IMR-90 (cell line): ENCODE results near the gene APOB. TPM values are rescaled to one million over a fixed set of nuclear protein-coding genes. Genes with fewer than 3 reads are reported as not detected.

Experiments
- ATAC-seq: fragments of 200-7000 bp; cut with Tn5 transposase; 2 replicates; pipeline ENCODE4 v1.9.1; 2020; ENCODE audit warnings: low read depth, mild to moderate bottlenecking, moderate library complexity
- BruUV-seq: library from RNA; stranded (reverse); fragments of 400-500 nt; replicated peaks from 2 replicates; lab custom pipeline; 2021; lab: Mats Ljungman, UMichigan
- CTCF ChIA-PET: fragments of 300-600 bp; formaldehyde crosslinking; extraction: SDS; loops from one replicate; lab custom pipeline; 2021; ENCODE audit warnings: antibody characterized with exemption; lab: Yijun Ruan, JAX
- POLR2A ChIA-PET: fragments of 300-600 bp; sonication (Branson Sonifier 250); formaldehyde crosslinking; loops from one replicate; lab custom pipeline; 2022; ENCODE audit warnings: antibody characterized with exemption; ENCODE audit not compliant: unreplicated experiment; lab: Charles Lee
- DNase-seq: peaks from one replicate; pipeline ENCODE4 v3.0.0; 2013
- H2AFZ ChIP-seq: replicated peaks from 2 replicates; pipeline ENCODE3; 2013; ENCODE audit warnings: low read length, mild to moderate bottlenecking; ENCODE audit not compliant: poor library complexity
- H2AK5ac ChIP-seq: 2 replicates; pipeline ENCODE4 v1.6.1; 2013; ENCODE audit warnings: low read depth, low read length, inconsistent platforms
- H2AK9ac ChIP-seq: replicated peaks from 2 replicates; pipeline ENCODE3; 2013; ENCODE audit warnings: mild to moderate bottlenecking, low read depth, low read length, moderate library complexity; ENCODE audit not compliant: poor library complexity
- H2BK120ac ChIP-seq: 2 replicates; pipeline ENCODE4 v1.6.1; 2013; ENCODE audit warnings: low read depth, low read length, inconsistent platforms
- H2BK15ac ChIP-seq: 3 replicates; pipeline ENCODE4 v1.6.1; 2013; ENCODE audit warnings: low read depth, low read length, inconsistent platforms
- H2BK20ac ChIP-seq: 2 replicates; pipeline ENCODE4 v1.6.1; 2013; ENCODE audit warnings: low read depth, mild to moderate bottlenecking, inconsistent platforms, low read length, moderate library complexity
- H2BK5ac ChIP-seq: 2 replicates; pipeline ENCODE4 v1.6.1; 2013; ENCODE audit warnings: mild to moderate bottlenecking, low read depth, low read length, inconsistent platforms; ENCODE audit not compliant: poor library complexity, severe bottlenecking
- H3K14ac ChIP-seq: replicated peaks from 2 replicates; pipeline ENCODE4 v1.6.1; 2013; ENCODE audit warnings: low read depth, low read length, inconsistent platforms
- H3K18ac ChIP-seq: 2 replicates; pipeline ENCODE4 v1.6.1; 2013; ENCODE audit warnings: low read depth, low read length, control low read depth
- H3K23ac ChIP-seq: 2 replicates; pipeline ENCODE4 v1.6.1; 2013; ENCODE audit warnings: low read depth, low read length, inconsistent platforms
- H3K27ac ChIP-seq: 2 replicates; pipeline ENCODE4 v1.5.1; 2013; ENCODE audit warnings: mild to moderate bottlenecking, control low read depth, low read length; ENCODE audit not compliant: insufficient read depth
- H3K27me3 ChIP-seq: 2 replicates; pipeline ENCODE4 v1.6.1; 2013; ENCODE audit warnings: low read length; ENCODE audit not compliant: control insufficient read depth, insufficient read depth
- H3K36me3 ChIP-seq: 2 replicates; pipeline ENCODE4 v1.6.1; 2013; ENCODE audit warnings: low read length, mixed read lengths; ENCODE audit not compliant: control insufficient read depth, insufficient read depth
- H3K4ac ChIP-seq: 2 replicates; pipeline ENCODE4 v1.6.1; 2013; ENCODE audit warnings: low read depth, low read length, inconsistent platforms
- H3K4me1 ChIP-seq: 2 replicates; pipeline ENCODE4 v1.6.1; 2013; ENCODE audit warnings: low read length, mixed read lengths; ENCODE audit not compliant: control insufficient read depth, insufficient read depth
- H3K4me2 ChIP-seq: 2 replicates; pipeline ENCODE4 v1.6.1; 2013; ENCODE audit warnings: low read depth, mild to moderate bottlenecking, control low read depth, low read length, moderate library complexity
- H3K4me3 ChIP-seq: 2 replicates; pipeline ENCODE4 v1.5.1; 2013; ENCODE audit warnings: low read depth, mild to moderate bottlenecking, control low read depth, low read length, moderate library complexity; ENCODE audit not compliant: insufficient read depth
- H3K56ac ChIP-seq: 2 replicates; pipeline ENCODE4 v1.6.1; 2013; ENCODE audit warnings: low read length, inconsistent platforms; ENCODE audit not compliant: insufficient read depth; ENCODE audit errors: extremely low read depth
- H3K79me1 ChIP-seq, 2 experiments: 2 replicates each; pipeline ENCODE4 v1.6.1; 2013; ENCODE audit warnings: low read length in 2 of 2, inconsistent platforms in 1 of 2, low read depth in 1 of 2
- H3K9ac ChIP-seq: 2 replicates; pipeline ENCODE4 v1.6.1; 2013; ENCODE audit warnings: low read depth, low read length, control low read depth
- H3K9me1 ChIP-seq: 2 replicates; pipeline ENCODE4 v1.6.1; 2013; ENCODE audit warnings: low read length, inconsistent platforms; ENCODE audit not compliant: insufficient read depth
- H3K9me3 ChIP-seq: 2 replicates; pipeline ENCODE4 v1.6.1; 2013; ENCODE audit warnings: low read length; ENCODE audit not compliant: control insufficient read depth, insufficient read depth
- H4K20me1 ChIP-seq: 2 replicates; pipeline ENCODE4 v1.6.1; 2013; ENCODE audit warnings: low read length, inconsistent platforms; ENCODE audit not compliant: insufficient read depth
- H4K5ac ChIP-seq: 2 replicates; pipeline ENCODE4 v1.6.1; 2013; ENCODE audit warnings: mild to moderate bottlenecking, low read depth, low read length, control low read depth
- H4K8ac ChIP-seq, 2 experiments: 2 replicates each; pipeline ENCODE4 v1.6.1; 2013; ENCODE audit warnings: low read depth in 2 of 2, low read length in 2 of 2, control low read depth in 1 of 2, inconsistent platforms in 1 of 2
- H4K91ac ChIP-seq: 2 replicates; pipeline ENCODE4 v1.6.1; 2013; ENCODE audit warnings: low read depth, low read length, inconsistent platforms; ENCODE audit not compliant: insufficient read depth
- BHLHE40 ChIP-seq: fragments of 150-350 bp; IDR thresholded peaks from 2 replicates; pipeline ENCODE4 v1.6.1; 2016; ENCODE audit warnings: mild to moderate bottlenecking, low read depth, low read length
- MAFK ChIP-seq: IDR thresholded peaks from 2 replicates; pipeline ENCODE4 v1.6.1; 2012; ENCODE audit warnings: low read depth, low read length, improper control_type of control experiment
- MAZ ChIP-seq: IDR thresholded peaks from 2 replicates; pipeline ENCODE4 v1.6.1; 2012; ENCODE audit warnings: low read depth, mild to moderate bottlenecking, low read length, improper control_type of control experiment, moderate library complexity, borderline replicate concordance
- NFE2L2 ChIP-seq: fragments of 150-350 bp; IDR thresholded peaks from 2 replicates; pipeline ENCODE4 v1.6.1; 2016; ENCODE audit warnings: low read depth, mild to moderate bottlenecking, low read length
- RFX5 ChIP-seq: IDR thresholded peaks from 2 replicates; pipeline ENCODE4 v1.8.0; 2012; ENCODE audit warnings: low read depth, mild to moderate bottlenecking, low read length, moderate library complexity
- WGBS, 2 experiments: methylation state at CpG; one replicate each; pipeline versions ENCODE4 v1.1.5 to v1.1.7; 2013; ENCODE audit warnings: missing lambda C conversion rate in 2 of 2; ENCODE audit not compliant: insufficient read length in 1 of 2; ENCODE audit errors: extremely low coverage in 2 of 2; 5-methylcytosine and 5-hydroxymethylcytosine counted together
- dilution Hi-C: fragments of 300-500 bp; cut with HindIII; formaldehyde crosslinking; loops from one replicate; pipeline ENCODE4 v1.14.3; 2018; ENCODE audit warnings: low sequenced_read_pairs; ENCODE audit not compliant: unreplicated experiment
- in situ Hi-C: fragments of 300-500 bp; cut with MboI; formaldehyde crosslinking; loops from 3 replicates; pipeline ENCODE4 v1.14.3; 2019; ENCODE audit warnings: low sequenced_read_pairs, inconsistent platforms, mixed read lengths
- intact Hi-C: fragments of 100-400 bp; cut with micrococcal nuclease; formaldehyde crosslinking; loops from 2 replicates; pipeline ENCODE4 v1.10.0; 2022
- polyA plus RNA-seq, 3 experiments: library from polyadenylated mRNA; depleted of rRNA; stranded (reverse); fragments of >200 nt; gene quantifications; 2 replicates each; pipeline ENCODE4 v1.2.3, GENCODE V29; 2012; ENCODE audit warnings: low replicate concordance in 1 of 3
- total RNA-seq: library from RNA; depleted of rRNA; stranded (reverse); fragments of >200 nt; gene quantifications from 2 replicates; pipeline ENCODE4 v1.2.3, GENCODE V29; 2012
- TF ChIP-seq, protein P1 (sequence below): fragments of 150-350 bp; IDR thresholded peaks from 2 replicates; pipeline ENCODE4 v1.6.1; 2017; ENCODE audit warnings: mild to moderate bottlenecking, antibody characterized with exemption, low read length, low read depth
- TF ChIP-seq, protein P2 (sequence below): conservative IDR thresholded peaks from 2 replicates; pipeline ENCODE4 v1.5.1; 2012; ENCODE audit warnings: mild to moderate bottlenecking, low read depth, low read length, improper control_type of control experiment
- TF ChIP-seq, protein P3 (sequence below): fragments of 150-350 bp; IDR thresholded peaks from 2 replicates; pipeline ENCODE4 v1.6.1; 2016; ENCODE audit warnings: low read depth, mild to moderate bottlenecking, low read length, moderate library complexity, borderline replicate concordance

The APOB gene
- total and polyA plus RNA-seq, 2 of the 4 experiments (the other 2 are of a cell fraction), result under 0.01 TPM; not detected in 1

DNA sequence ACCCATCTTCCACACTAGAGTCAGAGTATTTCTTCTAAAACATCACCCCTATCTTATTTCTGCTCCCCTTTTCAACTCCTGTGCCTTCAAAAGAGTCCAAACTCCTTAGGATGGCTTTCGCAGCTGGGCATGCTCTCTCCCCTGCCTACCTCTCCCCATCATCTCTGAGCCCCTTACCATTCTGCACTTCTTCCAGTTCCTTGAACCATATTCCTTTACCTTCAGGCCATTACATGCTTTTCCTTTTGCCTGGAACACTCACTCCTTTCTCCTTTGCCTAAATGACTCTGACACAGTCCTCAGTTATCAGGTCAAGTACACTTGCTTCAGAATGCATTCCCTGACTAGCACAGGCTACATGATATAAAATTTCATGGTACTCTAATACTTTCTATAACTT is 22.4 kb downstream of the APOB start:
- H4K91ac ChIP-seq, result no peak overlapping the region
- no peaks in the 10 kb centered on the region for H3K27me3 ChIP-seq
- in situ Hi-C loops (no loop called here), intact Hi-C loops (no loop called here), dilution Hi-C loops (no loop called here)
- H3K4me3 ChIP-seq, result no peak overlapping the region
- no peak overlapping the region for H2BK120ac ChIP-seq
- H4K5ac ChIP-seq, result no peak overlapping the region
- no peaks in the 10 kb centered on the region for H3K36me3 ChIP-seq
- WGBS, 2 experiments, result 78% methylated on average over 1 of the region's 1 CpG; no CpG with 5 or more reads in 1 of the 2 experiments
- H4K20me1 ChIP-seq, result no peaks in the 10 kb centered on the region
- H3K14ac ChIP-seq, result no peak overlapping the region
- no peak overlapping the region for H2BK15ac ChIP-seq
- ChIA-PET POLR2A (no interaction called here), CTCF (no interaction called here)
- DNase-seq (no peak), ATAC-seq (no peak)
- H2BK5ac ChIP-seq, result no peak overlapping the region
- H3K9ac ChIP-seq, result no peak overlapping the region
- no peaks in the 10 kb centered on the region for H3K9me3 ChIP-seq
- H2AFZ ChIP-seq, result no peak overlapping the region
- H4K8ac ChIP-seq, result no peak overlapping the region
- H3K56ac ChIP-seq, result no peak overlapping the region
- H3K27ac ChIP-seq, result no peak overlapping the region
- H2BK20ac ChIP-seq, result no peak overlapping the region
- H3K23ac ChIP-seq, result no peak overlapping the region
- H2AK9ac ChIP-seq, result no peak overlapping the region
- H3K4me2 ChIP-seq, result no peak overlapping the region
- no peaks in the 10 kb centered on the region for H3K9me1 ChIP-seq
- TF ChIP-seq NFE2L2, result no peak
- no peak for TF ChIP-seq MAFK
- TF ChIP-seq, protein P1, sequence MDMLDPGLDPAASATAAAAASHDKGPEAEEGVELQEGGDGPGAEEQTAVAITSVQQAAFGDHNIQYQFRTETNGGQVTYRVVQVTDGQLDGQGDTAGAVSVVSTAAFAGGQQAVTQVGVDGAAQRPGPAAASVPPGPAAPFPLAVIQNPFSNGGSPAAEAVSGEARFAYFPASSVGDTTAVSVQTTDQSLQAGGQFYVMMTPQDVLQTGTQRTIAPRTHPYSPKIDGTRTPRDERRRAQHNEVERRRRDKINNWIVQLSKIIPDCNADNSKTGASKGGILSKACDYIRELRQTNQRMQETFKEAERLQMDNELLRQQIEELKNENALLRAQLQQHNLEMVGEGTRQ, result no peak
- TF ChIP-seq, protein P2, sequence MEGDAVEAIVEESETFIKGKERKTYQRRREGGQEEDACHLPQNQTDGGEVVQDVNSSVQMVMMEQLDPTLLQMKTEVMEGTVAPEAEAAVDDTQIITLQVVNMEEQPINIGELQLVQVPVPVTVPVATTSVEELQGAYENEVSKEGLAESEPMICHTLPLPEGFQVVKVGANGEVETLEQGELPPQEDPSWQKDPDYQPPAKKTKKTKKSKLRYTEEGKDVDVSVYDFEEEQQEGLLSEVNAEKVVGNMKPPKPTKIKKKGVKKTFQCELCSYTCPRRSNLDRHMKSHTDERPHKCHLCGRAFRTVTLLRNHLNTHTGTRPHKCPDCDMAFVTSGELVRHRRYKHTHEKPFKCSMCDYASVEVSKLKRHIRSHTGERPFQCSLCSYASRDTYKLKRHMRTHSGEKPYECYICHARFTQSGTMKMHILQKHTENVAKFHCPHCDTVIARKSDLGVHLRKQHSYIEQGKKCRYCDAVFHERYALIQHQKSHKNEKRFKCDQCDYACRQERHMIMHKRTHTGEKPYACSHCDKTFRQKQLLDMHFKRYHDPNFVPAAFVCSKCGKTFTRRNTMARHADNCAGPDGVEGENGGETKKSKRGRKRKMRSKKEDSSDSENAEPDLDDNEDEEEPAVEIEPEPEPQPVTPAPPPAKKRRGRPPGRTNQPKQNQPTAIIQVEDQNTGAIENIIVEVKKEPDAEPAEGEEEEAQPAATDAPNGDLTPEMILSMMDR, result no peak
- no peak for TF ChIP-seq MAZ
- no peak for TF ChIP-seq RFX5
- TF ChIP-seq, protein P3, sequence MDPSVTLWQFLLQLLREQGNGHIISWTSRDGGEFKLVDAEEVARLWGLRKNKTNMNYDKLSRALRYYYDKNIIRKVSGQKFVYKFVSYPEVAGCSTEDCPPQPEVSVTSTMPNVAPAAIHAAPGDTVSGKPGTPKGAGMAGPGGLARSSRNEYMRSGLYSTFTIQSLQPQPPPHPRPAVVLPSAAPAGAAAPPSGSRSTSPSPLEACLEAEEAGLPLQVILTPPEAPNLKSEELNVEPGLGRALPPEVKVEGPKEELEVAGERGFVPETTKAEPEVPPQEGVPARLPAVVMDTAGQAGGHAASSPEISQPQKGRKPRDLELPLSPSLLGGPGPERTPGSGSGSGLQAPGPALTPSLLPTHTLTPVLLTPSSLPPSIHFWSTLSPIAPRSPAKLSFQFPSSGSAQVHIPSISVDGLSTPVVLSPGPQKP, result no peak
- TF ChIP-seq BHLHE40, result no peak
- no TSS peak for BruUV-seq
- H3K4ac ChIP-seq, result no peak overlapping the region
- no peak overlapping the region for H3K18ac ChIP-seq
- no peaks in the 10 kb centered on the region for H3K4me1 ChIP-seq
- H3K79me1 ChIP-seq, result no peaks in the 10 kb centered on the region
- H2AK5ac ChIP-seq, result no peak overlapping the region
